Smooth muscle cell (in vitro differentiated cells): ENCODE data around the gene STX1A. TPM values are rescaled to one million over a fixed set of nuclear protein-coding genes. Genes with fewer than 3 reads are reported as not detected.

ENCODE experiments used
- DNase-seq: peaks from one replicate; lab custom pipeline; 2025; ENCODE audit not compliant: unreplicated experiment; lab: John Stamatoyannopoulos, UW
- H2AFZ ChIP-seq: fragments of 200-600 bp; sonication (generic); 2 replicates; pipeline ENCODE4 v1.6.0; 2016; ENCODE audit warnings: antibody characterized with exemption, low read depth, mild to moderate bottlenecking
- H3F3A ChIP-seq: fragments of 200-600 bp; sonication (generic); 2 replicates; pipeline ENCODE4 v1.6.0; 2017; ENCODE audit warnings: antibody characterized with exemption, low read depth
- H3K27ac ChIP-seq: fragments of 200-600 bp; sonication (generic); 2 replicates; pipeline ENCODE4 v1.5.1; 2016; ENCODE audit warnings: low read depth, mild to moderate bottlenecking
- H3K27me3 ChIP-seq: fragments of 200-600 bp; sonication (generic); 2 replicates; pipeline ENCODE4 v1.6.1; 2016; ENCODE audit warnings: low read depth, mild to moderate bottlenecking
- H3K36me3 ChIP-seq: fragments of 200-600 bp; sonication (generic); 2 replicates; pipeline ENCODE4 v1.5.1; 2016; ENCODE audit warnings: low read depth
- H3K4me1 ChIP-seq: fragments of 200-600 bp; sonication (generic); 2 replicates; pipeline ENCODE4 v1.5.1; 2016; ENCODE audit warnings: low read depth
- H3K4me2 ChIP-seq: fragments of 200-600 bp; sonication (generic); 2 replicates; pipeline ENCODE4 v1.6.0; 2016; ENCODE audit warnings: mild to moderate bottlenecking
- H3K4me3 ChIP-seq: fragments of 200-600 bp; sonication (generic); 2 replicates; pipeline ENCODE4 v1.5.1; 2016; ENCODE audit warnings: mild to moderate bottlenecking
- H3K79me2 ChIP-seq: fragments of 200-600 bp; sonication (generic); 2 replicates; pipeline ENCODE4 v1.6.0; 2016; ENCODE audit warnings: low read depth, mild to moderate bottlenecking
- H3K9ac ChIP-seq: fragments of 200-600 bp; sonication (generic); 2 replicates; pipeline ENCODE4 v1.6.0; 2016; ENCODE audit warnings: low read depth
- H3K9me3 ChIP-seq: fragments of 200-600 bp; sonication (generic); replicated peaks from 2 replicates; pipeline ENCODE4 v1.5.1; 2016; ENCODE audit warnings: low read depth
- H4K20me1 ChIP-seq: fragments of 200-600 bp; sonication (generic); 2 replicates; pipeline ENCODE4 v1.6.0; 2016; ENCODE audit warnings: low read depth
- WGBS: methylation state at CpG from one replicate; pipeline ENCODE4 v1.1.7; 2016; ENCODE audit warnings: low lambda C conversion rate; 5-methylcytosine and 5-hydroxymethylcytosine counted together
- polyA plus RNA-seq: library from polyadenylated mRNA; unstranded; fragments of >200 nt; fragmentation: Nextera tagmentation; extraction: Ambion mirVana; gene quantifications from 2 replicates; pipeline ENCODE4 v1.2.1, GENCODE V29; 2016
- total RNA-seq: library from RNA; depleted of rRNA; stranded (reverse); fragments of >200 nt; gene quantifications from 2 replicates; pipeline ENCODE4 v1.2.3, GENCODE V29; 2014
- TF ChIP-seq, protein P1 (sequence below): fragments of 200-600 bp; sonication (generic); IDR thresholded peaks from 2 replicates; pipeline ENCODE4 v1.5.1; 2017; ENCODE audit warnings: borderline replicate concordance, mild to moderate bottlenecking, antibody characterized with exemption; ENCODE audit not compliant: insufficient read depth, poor library complexity, severe bottlenecking

The STX1A gene
- total and polyA plus RNA-seq, 2 experiments from 2014 or later, result 7.5 to 14.3 TPM

DNA sequence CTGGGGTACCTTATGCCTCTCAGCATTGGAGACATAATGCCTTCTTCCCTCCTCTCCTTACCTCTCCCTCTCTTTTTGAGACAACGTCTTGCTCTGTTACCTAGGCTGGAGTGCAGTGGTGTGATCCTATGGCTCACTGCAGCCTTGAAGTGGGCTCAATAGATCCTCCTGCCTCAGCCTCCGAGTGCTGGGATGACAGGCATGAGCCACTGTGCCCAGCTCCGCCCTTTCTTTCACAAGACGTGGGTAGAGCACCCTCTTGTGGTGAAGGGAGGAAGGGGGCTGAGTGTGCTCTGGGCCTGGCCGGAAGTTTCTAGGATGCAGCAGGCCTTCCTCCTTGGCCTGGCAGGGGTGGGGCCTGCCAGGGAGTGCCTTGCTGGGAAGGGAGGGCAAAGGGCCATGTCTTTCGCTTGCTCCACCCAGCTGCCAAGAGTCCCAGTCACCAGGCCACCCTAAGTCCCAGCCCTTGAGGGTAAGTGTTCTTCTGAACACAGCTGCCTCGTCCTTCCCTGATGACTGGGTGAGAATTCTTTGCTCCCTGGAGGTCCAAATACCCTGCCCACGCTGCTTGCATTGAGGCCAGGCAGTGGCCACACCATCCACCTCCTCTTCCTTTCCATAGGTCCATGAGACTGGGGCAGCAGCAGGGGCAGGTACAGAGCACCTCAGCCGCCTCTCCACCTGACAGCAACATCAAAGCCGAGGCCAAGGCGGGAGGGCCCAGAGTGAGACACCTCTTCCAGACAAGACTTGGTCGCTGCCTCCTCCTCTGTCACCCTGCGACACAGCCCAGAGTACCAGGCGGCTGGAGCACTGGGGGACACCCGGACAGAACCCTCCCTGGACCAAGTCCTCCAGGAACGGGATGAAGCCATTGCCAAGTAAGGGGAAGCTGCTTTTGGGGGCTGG, 15.4 kb upstream of the STX1A start:
- Histone ChIP-seq H2AFZ (no peak overlapping the region), H3K4me1 (peaks cover 3% of the 10 kb centered on the region), H3K9ac (no peak overlapping the region), H3K9me3 (no peaks in the 10 kb centered on the region), H3F3A (no peaks in the 10 kb centered on the region), H4K20me1 (no peaks in the 10 kb centered on the region), H3K36me3 (no peaks in the 10 kb centered on the region), H3K27ac (no peak overlapping the region), H3K27me3 (no peaks in the 10 kb centered on the region), H3K4me2 (no peak overlapping the region), H3K4me3 (no peak overlapping the region), H3K79me2 (no peaks in the 10 kb centered on the region)
- DNase-seq, result peak; percentile 16
- 61% methylated on average over 16 of the region's 16 CpGs for WGBS
- TF ChIP-seq, protein P1, sequence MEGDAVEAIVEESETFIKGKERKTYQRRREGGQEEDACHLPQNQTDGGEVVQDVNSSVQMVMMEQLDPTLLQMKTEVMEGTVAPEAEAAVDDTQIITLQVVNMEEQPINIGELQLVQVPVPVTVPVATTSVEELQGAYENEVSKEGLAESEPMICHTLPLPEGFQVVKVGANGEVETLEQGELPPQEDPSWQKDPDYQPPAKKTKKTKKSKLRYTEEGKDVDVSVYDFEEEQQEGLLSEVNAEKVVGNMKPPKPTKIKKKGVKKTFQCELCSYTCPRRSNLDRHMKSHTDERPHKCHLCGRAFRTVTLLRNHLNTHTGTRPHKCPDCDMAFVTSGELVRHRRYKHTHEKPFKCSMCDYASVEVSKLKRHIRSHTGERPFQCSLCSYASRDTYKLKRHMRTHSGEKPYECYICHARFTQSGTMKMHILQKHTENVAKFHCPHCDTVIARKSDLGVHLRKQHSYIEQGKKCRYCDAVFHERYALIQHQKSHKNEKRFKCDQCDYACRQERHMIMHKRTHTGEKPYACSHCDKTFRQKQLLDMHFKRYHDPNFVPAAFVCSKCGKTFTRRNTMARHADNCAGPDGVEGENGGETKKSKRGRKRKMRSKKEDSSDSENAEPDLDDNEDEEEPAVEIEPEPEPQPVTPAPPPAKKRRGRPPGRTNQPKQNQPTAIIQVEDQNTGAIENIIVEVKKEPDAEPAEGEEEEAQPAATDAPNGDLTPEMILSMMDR, result peak; percentile 69

GRCh38 chr7:73732397-73732796, 12.9 kb upstream of the STX1A start:
- Histone ChIP-seq H3K4me3 (no peak overlapping the region), H3K27me3 (no peaks in the 10 kb centered on the region), H3K36me3 (no peaks in the 10 kb centered on the region), H2AFZ (no peak overlapping the region), H3K9me3 (no peaks in the 10 kb centered on the region), H3K79me2 (no peaks in the 10 kb centered on the region), H4K20me1 (no peaks in the 10 kb centered on the region), H3K9ac (no peak overlapping the region), H3K27ac (no peak overlapping the region), H3F3A (no peaks in the 10 kb centered on the region), H3K4me1 (no peaks in the 10 kb centered on the region), H3K4me2 (no peak overlapping the region)
- TF ChIP-seq, protein P1, result no peak
- 79% methylated on average over 2 of the region's 2 CpGs for WGBS
- no peak for DNase-seq

GRCh38 chr7:73730485-73730884, 11.0 kb upstream of the STX1A start:
- TF ChIP-seq, protein P1, result no peak
- Histone ChIP-seq H3K79me2 (no peaks in the 10 kb centered on the region), H3K27ac (no peak overlapping the region), H2AFZ (no peak overlapping the region), H3F3A (no peaks in the 10 kb centered on the region), H3K4me1 (no peaks in the 10 kb centered on the region), H3K9me3 (no peaks in the 10 kb centered on the region), H4K20me1 (no peaks in the 10 kb centered on the region), H3K4me3 (no peak overlapping the region), H3K4me2 (no peak overlapping the region), H3K9ac (no peak overlapping the region), H3K27me3 (no peaks in the 10 kb centered on the region), H3K36me3 (no peaks in the 10 kb centered on the region)
- WGBS, result 56% methylated on average over 3 of the region's 3 CpGs
- no peak for DNase-seq
